ENCODE results near the gene FAM83B.

Gene FAM83B

GRCh38 chr6:54981276-54981609 is 134.7 kb downstream of the FAM83B start:
- no peak for DNase-seq

DNA sequence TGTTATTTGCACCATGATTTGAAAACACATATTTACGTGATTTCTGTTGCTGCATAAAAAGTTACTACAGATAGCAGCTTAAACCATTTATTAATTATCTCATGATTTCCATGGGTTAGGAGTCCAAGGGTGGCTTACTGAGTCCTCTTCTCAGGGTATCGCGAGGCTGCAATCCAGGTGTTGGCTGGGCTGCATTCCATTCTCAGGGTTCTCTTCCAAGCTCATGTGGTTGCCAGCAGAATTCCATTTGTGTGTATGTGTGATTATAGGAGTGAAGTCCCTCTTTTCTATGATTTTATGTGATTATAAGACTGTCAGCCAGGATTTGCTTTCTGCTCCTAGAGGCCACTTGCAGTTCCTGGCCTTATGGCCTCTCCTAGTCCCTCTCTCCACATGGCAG is 135.1 kb downstream of the FAM83B start:
- no peak for DNase-seq

- DNase-seq: no peak
Observed at GRCh38 chr6:54987633-54988290, 141.2 kb downstream of the FAM83B start.

DNA sequence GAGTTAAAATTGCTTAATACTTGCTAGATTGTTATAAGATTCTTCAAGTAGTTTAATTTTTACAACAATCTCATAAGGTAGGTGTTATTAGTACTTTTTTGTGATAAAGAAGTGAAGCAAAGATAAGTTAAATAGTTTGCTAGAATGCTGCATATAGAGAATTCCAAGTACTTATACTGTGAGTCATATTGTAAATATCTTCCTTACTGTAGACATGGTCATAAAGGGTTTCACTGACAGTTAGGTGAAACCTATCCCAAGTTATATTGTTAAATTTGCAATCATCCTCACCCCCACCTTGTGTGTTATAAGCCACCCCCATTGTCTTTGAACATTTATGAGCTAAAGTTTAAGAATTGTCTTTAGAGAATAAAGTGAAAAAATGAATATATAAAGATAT is 142.0 kb downstream of the FAM83B start:
- no peak for DNase-seq

- DNase-seq: no peak
Observed at GRCh38 chr6:54990001-54990400, 143.4 kb downstream of the FAM83B start.

All from hematopoietic multipotent progenitor cell treated with erythropoietin and hydrocortisone succinate and interleukin-3 and kit ligand, for 4 days (in vitro differentiated cells).